Sigmoid colon (tissue), 7 donors: ENCODE results near the gene FAM83E. TPM values are rescaled to one million over a fixed set of nuclear protein-coding genes. Genes with fewer than 3 reads are reported as not detected.

Source experiments
- DNase-seq: peaks from one replicate; pipeline ENCODE4 v3.0.0-alpha.2; 2019
- H3K27ac ChIP-seq, 4 donors: fragments of 200-600 bp; sonication (generic); one replicate each; pipeline ENCODE4 v1.5.1; 2016 to 2019; ENCODE audit warnings: mild to moderate bottlenecking in 1 of 4
- H3K27me3 ChIP-seq, 3 donors: fragments of 200-600 bp; sonication (generic); one replicate each; pipeline ENCODE4 v1.5.1; 2019; ENCODE audit warnings: mild to moderate bottlenecking in 1 of 3
- H3K36me3 ChIP-seq, 4 donors: fragments of 200-600 bp; sonication (generic); one replicate each; pipeline ENCODE4 v1.5.1; 2016 to 2019
- H3K4me1 ChIP-seq, 4 donors: fragments of 200-600 bp; sonication (generic); one replicate each; pipeline ENCODE4 v1.5.1; 2017 to 2019
- H3K4me3 ChIP-seq, 4 donors: fragments of 200-600 bp; sonication (generic); one replicate each; pipeline ENCODE4 v1.5.1; 2017 to 2019; ENCODE audit warnings: mild to moderate bottlenecking in 2 of 4, moderate library complexity in 1 of 4
- H3K9me3 ChIP-seq, 4 donors: fragments of 200-600 bp in 3 of 4; sonication (generic) in 3 of 4; one replicate each; pipeline versions ENCODE4 v1.5.1 to v1.6.1; 2013 to 2019
- EP300 ChIP-seq, 4 donors: sonication (generic); formaldehyde crosslinking; IDR thresholded peaks; one replicate each; pipeline ENCODE4 v1.6.1; 2017; ENCODE audit warnings: antibody characterized with exemption in 4 of 4
- POLR2A ChIP-seq, 2 donors: fragments of 450-650 bp; IDR thresholded peaks; one replicate each; pipeline ENCODE4 v1.6.1; 2016; ENCODE audit warnings: antibody characterized with exemption in 2 of 2, mild to moderate bottlenecking in 2 of 2, moderate library complexity in 2 of 2
- WGBS, 2 donors: extraction: QIAGEN DNeasy Blood & Tissue Kit; methylation state at CpG; one replicate each; pipeline ENCODE4 v1.1.7; 2013; 5-methylcytosine and 5-hydroxymethylcytosine counted together
- intact Hi-C: fragments of 100-400 bp; cut with DNase I; formaldehyde crosslinking; loops from one replicate; pipeline ENCODE4 v1.15.1; 2023
- polyA plus RNA-seq, 3 donors: library from polyadenylated mRNA; stranded (reverse); fragments of 200-250 nt; gene quantifications; one replicate each; pipeline ENCODE4 v1.2.3, GENCODE V29; 2013
- total RNA-seq, 4 donors: library from RNA; depleted of rRNA; stranded (reverse); fragments of >200 nt; gene quantifications; one replicate each; pipeline ENCODE4 v1.1.0, GENCODE V29; 2016
- donor health status: healthy with polysubstance abuse.
- donor health status: Bipolar disorder and iron deficiency.
- donor health status: healthy.

The FAM83E gene
- total and polyA plus RNA-seq, 7 donors: 109 to 168 (median 125) TPM; not detected in 4

GRCh38 chr19:48565090-48565489, 49.8 kb downstream of the FAM83E start:
- Histone ChIP-seq H3K27ac (no peak overlapping the region), H3K36me3 (no peaks in the 10 kb centered on the region), H3K4me1 (peaks cover 0 to 16% (median 13%) of the 10 kb centered on the region in 4 donors), H3K27me3 (no peaks in the 10 kb centered on the region), H3K4me3 (no peak overlapping the region), H3K9me3 (no peaks in the 10 kb centered on the region)
- DNase-seq: no peak
- 79 to 80% methylated on average over 7 of the region's 7 CpGs for WGBS, 2 donors
- intact Hi-C loops: loop anchor here (5.0 kb wide), 2 partner anchors 53 to 73 kb away; partner anchors contain the start of gene LMTK3
- TF ChIP-seq POLR2A (IDR thresholded peaks at IDR 0.05) (no peak), EP300 (IDR thresholded peaks at IDR 0.05) (no peak)

Other genes with a start within 250 kb of the FAM83E start
- gene KDELR1, start 223.5 kb downstream of the FAM83E start, total RNA-seq: 100 to 1,000 TPM in 1 of 4 donors, 10 to 100 TPM in 3; 61.5 to 109 (median 71.1) TPM
- gene KDELR1, start 223.5 kb downstream of the FAM83E start, polyA plus RNA-seq: 100 to 1,000 TPM in 1 of 3 donors, 10 to 100 TPM in 2; 74.7 to 195 (median 87.7) TPM
- under 1 TPM in 3 of 4 donors, not detected in 1; under 0.01 to 0.36 (median 0.16) TPM for gene GRIN2D, start 221.4 kb downstream of the FAM83E start, total RNA-seq
- gene GRIN2D, start 221.4 kb downstream of the FAM83E start, polyA plus RNA-seq: under 1 TPM in 1 of 3 donors, not detected in 2; 0.26 TPM
- gene GRWD1, start 169.1 kb downstream of the FAM83E start, total RNA-seq: 10 to 100 TPM; 12.5 to 25.5 (median 17.6) TPM
- gene GRWD1, start 169.1 kb downstream of the FAM83E start, polyA plus RNA-seq: 10 to 100 TPM in 1 of 3 donors, 1 to 10 TPM in 2; 7.8 to 21.5 (median 9.9) TPM
- 1 to 10 TPM in 1 of 4 donors, under 1 TPM in 3; 0.16 to 1.4 (median 0.49) TPM for gene KCNJ14, start 159.5 kb downstream of the FAM83E start, total RNA-seq
- gene KCNJ14, start 159.5 kb downstream of the FAM83E start, polyA plus RNA-seq: under 1 TPM in 2 of 3 donors, not detected in 1; under 0.01 to 0.61 TPM
- 10 to 100 TPM; 30.0 to 49.3 (median 35.8) TPM for gene CYTH2, start 145.7 kb downstream of the FAM83E start, total RNA-seq
- 10 to 100 TPM; 52.8 to 71.4 (median 64.9) TPM for gene CYTH2, start 145.7 kb downstream of the FAM83E start, polyA plus RNA-seq
- gene LMTK3, start 103.2 kb downstream of the FAM83E start, total RNA-seq: 1 to 10 TPM in 1 of 4 donors, under 1 TPM in 1, not detected in 2; 0.14 to 1.1 TPM
- gene LMTK3, start 103.2 kb downstream of the FAM83E start, polyA plus RNA-seq: 1 to 10 TPM in 1 of 3 donors, under 1 TPM in 1, not detected in 1; 0.23 to 1.7 TPM
- gene SULT2B1, start 62.9 kb downstream of the FAM83E start, total RNA-seq: under 1 TPM in 1 of 4 donors, not detected in 3; 0.82 TPM
- gene SULT2B1, start 62.9 kb downstream of the FAM83E start, polyA plus RNA-seq: 1 to 10 TPM; 1.2 to 2.8 (median 2.4) TPM
- not detected for gene SPACA4, start 8.3 kb downstream of the FAM83E start, total RNA-seq
- under 1 TPM in 1 of 3 donors, not detected in 2; 0.34 TPM for gene SPACA4, start 8.3 kb downstream of the FAM83E start, polyA plus RNA-seq
- 1,000 to 10,000 TPM; 2,699 to 3,791 (median 2,810) TPM for gene RPL18, start 4.1 kb upstream of the FAM83E start, total RNA-seq
- 1,000 to 10,000 TPM; 2,118 to 3,330 (median 2,641) TPM for gene RPL18, start 4.1 kb upstream of the FAM83E start, polyA plus RNA-seq
- 10 to 100 TPM in 3 of 4 donors, 1 to 10 TPM in 1; 10.0 to 16.9 (median 12.8) TPM for gene SPHK2, start 4.4 kb upstream of the FAM83E start, total RNA-seq
- 10 to 100 TPM; 18.0 to 45.6 (median 33.5) TPM for gene SPHK2, start 4.4 kb upstream of the FAM83E start, polyA plus RNA-seq
- gene DBP, start 22.3 kb upstream of the FAM83E start, total RNA-seq: 10 to 100 TPM; 10.5 to 14.1 (median 11.9) TPM
- 10 to 100 TPM in 1 of 3 donors, 1 to 10 TPM in 2; 6.2 to 10.2 (median 9.8) TPM for gene DBP, start 22.3 kb upstream of the FAM83E start, polyA plus RNA-seq
- 10 to 100 TPM in 3 of 4 donors, 1 to 10 TPM in 1; 10.0 to 29.6 (median 14.7) TPM for gene CA11, start 31.1 kb upstream of the FAM83E start, total RNA-seq
- gene CA11, start 31.1 kb upstream of the FAM83E start, polyA plus RNA-seq: 10 to 100 TPM in 2 of 3 donors, 1 to 10 TPM in 1; 2.1 to 13.2 (median 11.6) TPM
- gene NTN5, start 57.9 kb upstream of the FAM83E start, total RNA-seq: 1 to 10 TPM in 1 of 4 donors, under 1 TPM in 1, not detected in 2; 0.49 to 1.2 TPM
- gene NTN5, start 57.9 kb upstream of the FAM83E start, polyA plus RNA-seq: under 1 TPM in 1 of 3 donors, not detected in 2; 0.32 TPM
- gene FUT2, start 80.9 kb upstream of the FAM83E start, total RNA-seq: not detected
- 10 to 100 TPM; 37.2 to 62.7 (median 59.4) TPM for gene FUT2, start 80.9 kb upstream of the FAM83E start, polyA plus RNA-seq
- 1 to 10 TPM in 1 of 4 donors, under 1 TPM in 3; 0.82 to 1.8 (median 0.89) TPM for gene MAMSTR, start 104.6 kb upstream of the FAM83E start, total RNA-seq
- gene MAMSTR, start 104.6 kb upstream of the FAM83E start, polyA plus RNA-seq: 1 to 10 TPM in 1 of 3 donors, under 1 TPM in 1, not detected in 1; 0.69 to 1.0 TPM
- gene RASIP1, start 125.5 kb upstream of the FAM83E start, total RNA-seq: 10 to 100 TPM in 2 of 4 donors, 1 to 10 TPM in 2; 4.9 to 11.4 (median 10.5) TPM
- gene RASIP1, start 125.5 kb upstream of the FAM83E start, polyA plus RNA-seq: 1 to 10 TPM in 2 of 3 donors, under 1 TPM in 1; 0.69 to 6.0 (median 5.0) TPM
- not detected for gene IZUMO1, start 131.8 kb upstream of the FAM83E start, total RNA-seq
- gene IZUMO1, start 131.8 kb upstream of the FAM83E start, polyA plus RNA-seq: 1 to 10 TPM in 1 of 3 donors, under 1 TPM in 1, not detected in 1; 0.15 to 1.8 TPM
- under 1 TPM in 3 of 4 donors, not detected in 1; 0.41 to 0.71 (median 0.49) TPM for gene FUT1, start 137.6 kb upstream of the FAM83E start, total RNA-seq
- gene FUT1, start 137.6 kb upstream of the FAM83E start, polyA plus RNA-seq: under 1 TPM in 2 of 3 donors, not detected in 1; under 0.01 to 0.80 TPM
- not detected for gene FGF21, start 140.4 kb upstream of the FAM83E start, total RNA-seq
- not detected for gene FGF21, start 140.4 kb upstream of the FAM83E start, polyA plus RNA-seq
- gene BCAT2, start 196.0 kb upstream of the FAM83E start, total RNA-seq: 10 to 100 TPM; 29.8 to 46.7 (median 32.9) TPM
- gene BCAT2, start 196.0 kb upstream of the FAM83E start, polyA plus RNA-seq: 10 to 100 TPM; 52.7 to 61.0 (median 54.1) TPM
- gene HSD17B14, start 221.4 kb upstream of the FAM83E start, total RNA-seq: 10 to 100 TPM; 14.1 to 20.1 (median 18.3) TPM
- 10 to 100 TPM in 1 of 3 donors, 1 to 10 TPM in 2; 4.3 to 21.0 (median 4.9) TPM for gene HSD17B14, start 221.4 kb upstream of the FAM83E start, polyA plus RNA-seq